ENCODE data around the gene TBC1D3C.
"Not testable (repeated sequence)": the region's sequence is repeated elsewhere in the genome, so short reads cannot be mapped to it uniquely, and the experiment has no call there.

DNA sequence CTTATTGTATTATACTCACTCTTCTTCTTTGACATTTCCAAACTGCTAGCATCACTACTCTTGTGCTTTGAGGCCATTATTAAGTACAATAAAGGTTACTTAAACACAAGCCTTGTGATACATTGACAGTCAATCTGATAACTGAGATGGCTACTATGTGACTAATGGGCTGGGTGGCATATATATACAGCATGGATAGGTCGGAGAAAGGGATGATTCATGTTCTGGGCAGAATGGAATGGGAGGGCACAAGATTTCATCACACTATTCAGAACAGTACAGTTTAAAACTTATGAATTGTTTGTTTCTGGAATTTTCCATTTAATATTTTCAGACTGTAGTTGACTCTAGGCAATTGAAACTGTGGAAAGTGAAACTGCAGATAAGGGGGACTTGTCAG is 18.9 kb upstream of the TBC1D3C start:
- TF ChIP-seq, protein P1, sequence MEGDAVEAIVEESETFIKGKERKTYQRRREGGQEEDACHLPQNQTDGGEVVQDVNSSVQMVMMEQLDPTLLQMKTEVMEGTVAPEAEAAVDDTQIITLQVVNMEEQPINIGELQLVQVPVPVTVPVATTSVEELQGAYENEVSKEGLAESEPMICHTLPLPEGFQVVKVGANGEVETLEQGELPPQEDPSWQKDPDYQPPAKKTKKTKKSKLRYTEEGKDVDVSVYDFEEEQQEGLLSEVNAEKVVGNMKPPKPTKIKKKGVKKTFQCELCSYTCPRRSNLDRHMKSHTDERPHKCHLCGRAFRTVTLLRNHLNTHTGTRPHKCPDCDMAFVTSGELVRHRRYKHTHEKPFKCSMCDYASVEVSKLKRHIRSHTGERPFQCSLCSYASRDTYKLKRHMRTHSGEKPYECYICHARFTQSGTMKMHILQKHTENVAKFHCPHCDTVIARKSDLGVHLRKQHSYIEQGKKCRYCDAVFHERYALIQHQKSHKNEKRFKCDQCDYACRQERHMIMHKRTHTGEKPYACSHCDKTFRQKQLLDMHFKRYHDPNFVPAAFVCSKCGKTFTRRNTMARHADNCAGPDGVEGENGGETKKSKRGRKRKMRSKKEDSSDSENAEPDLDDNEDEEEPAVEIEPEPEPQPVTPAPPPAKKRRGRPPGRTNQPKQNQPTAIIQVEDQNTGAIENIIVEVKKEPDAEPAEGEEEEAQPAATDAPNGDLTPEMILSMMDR (IDR thresholded peaks at IDR 0.05; ENCODE audit: insufficient read depth, low read depth, low read length) = not testable (repeated sequence)
- not testable (repeated sequence) for TF ChIP-seq EZH2 (IDR thresholded peaks at IDR 0.05; ENCODE audit: insufficient read depth, low read length)
